GM19395 (cell line): ENCODE results near the gene CALN1.
"Not testable (repeated sequence)": the region's sequence is repeated elsewhere in the genome, so short reads cannot be mapped to it uniquely, and the experiment has no call there.

Experiments used
- ATAC-seq: cut with Tn5 transposase; IDR thresholded peaks from one replicate; pipeline ENCODE4 v1.9.1; 2021; ENCODE audit warnings: mild to moderate bottlenecking, moderate library complexity; ENCODE audit not compliant: unreplicated experiment

CALN1 gene

DNA sequence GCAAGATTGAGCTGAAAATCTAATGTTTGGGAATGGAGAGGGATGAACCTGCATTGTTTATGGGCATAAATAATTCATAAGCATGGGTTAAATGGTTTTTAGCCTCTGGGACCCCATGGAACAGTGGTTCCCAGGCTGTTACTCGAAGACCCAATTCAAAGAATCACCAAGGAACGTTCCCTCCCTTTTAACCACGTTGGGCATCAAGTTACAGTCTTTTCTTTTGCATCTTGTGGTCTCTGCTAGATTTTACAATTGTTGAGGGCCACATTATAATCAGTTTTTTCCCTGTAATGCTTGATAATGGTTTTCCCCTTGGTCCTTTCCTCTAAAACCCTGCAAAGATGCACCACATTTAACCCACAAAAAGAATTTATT is 2.5 kb downstream of the CALN1 start:
- ATAC-seq = no peak

DNA sequence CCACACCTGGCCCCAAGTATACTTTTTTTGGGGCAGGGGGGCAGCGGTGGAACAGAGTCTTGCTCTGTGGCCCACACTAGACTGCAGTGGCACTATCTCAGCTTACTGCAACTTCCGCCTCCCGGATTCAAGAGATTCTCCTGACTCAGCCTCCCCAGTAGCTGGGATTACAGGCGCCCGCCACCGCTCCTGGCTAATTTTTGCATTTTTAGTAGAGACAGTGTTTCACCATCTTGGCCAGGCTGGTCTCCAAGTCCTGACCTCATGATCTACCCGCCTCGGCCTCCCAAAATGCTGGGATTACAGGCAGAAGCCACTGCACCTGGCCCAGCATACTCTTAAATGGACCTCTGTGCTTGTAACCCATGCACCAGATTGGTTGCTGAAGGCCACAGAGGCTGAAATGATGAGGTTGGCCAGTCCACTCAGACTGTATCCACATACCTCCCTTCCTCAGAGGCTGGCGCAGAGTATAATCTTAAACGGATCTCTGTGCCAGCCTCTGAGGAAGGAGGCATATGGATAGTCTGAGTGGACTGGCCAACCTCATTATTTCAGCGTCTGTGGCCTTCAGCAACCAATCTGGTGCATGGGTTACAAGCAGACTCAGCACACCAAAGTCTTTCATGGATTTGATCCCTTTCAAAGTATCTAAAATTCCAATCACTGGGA is 3.0 kb downstream of the CALN1 start:
- no peak for ATAC-seq

GRCh38 chr7:72406820-72407403 is 5.2 kb downstream of the CALN1 start:
- ATAC-seq = no peak

GRCh38 chr7:72405871-72406270 is 6.3 kb downstream of the CALN1 start:
- no peak for ATAC-seq

GRCh38 chr7:72405418-72405817 is 6.7 kb downstream of the CALN1 start:
- ATAC-seq = no peak

- no peak for ATAC-seq
Measured at GRCh38 chr7:72404743-72405142, 7.4 kb downstream of the CALN1 start.

DNA sequence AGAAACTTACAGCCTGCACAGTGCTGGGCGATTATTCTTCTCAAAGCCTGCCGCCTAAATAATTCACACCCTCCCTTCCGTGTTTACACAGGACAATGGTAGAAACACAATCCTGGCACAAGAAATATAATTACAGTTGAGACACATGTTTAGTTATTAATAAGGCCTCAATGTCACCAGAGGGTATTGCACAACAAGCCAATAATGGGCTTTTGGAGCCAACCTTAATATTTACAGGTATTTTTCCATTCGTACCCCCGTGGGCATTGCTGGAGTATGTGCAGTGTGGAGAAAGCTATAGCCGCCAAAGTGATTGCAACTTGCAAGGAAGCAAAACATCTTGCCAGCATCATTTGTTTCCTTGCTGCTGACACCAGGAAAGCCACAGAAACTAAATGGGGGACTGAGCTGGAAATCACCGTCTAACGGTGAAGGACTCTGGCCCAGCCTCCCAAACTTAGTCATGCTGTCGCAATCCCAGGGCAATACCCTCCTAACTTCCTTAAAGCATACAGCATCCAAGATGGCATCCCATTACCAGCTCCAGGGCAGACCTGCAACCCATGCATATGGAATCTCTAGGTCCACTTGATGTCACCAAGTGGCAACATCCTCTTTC is 8.6 kb downstream of the CALN1 start:
- no peak for ATAC-seq

GRCh38 chr7:72394016-72394415 is 18.1 kb downstream of the CALN1 start:
- no peak for ATAC-seq

DNA sequence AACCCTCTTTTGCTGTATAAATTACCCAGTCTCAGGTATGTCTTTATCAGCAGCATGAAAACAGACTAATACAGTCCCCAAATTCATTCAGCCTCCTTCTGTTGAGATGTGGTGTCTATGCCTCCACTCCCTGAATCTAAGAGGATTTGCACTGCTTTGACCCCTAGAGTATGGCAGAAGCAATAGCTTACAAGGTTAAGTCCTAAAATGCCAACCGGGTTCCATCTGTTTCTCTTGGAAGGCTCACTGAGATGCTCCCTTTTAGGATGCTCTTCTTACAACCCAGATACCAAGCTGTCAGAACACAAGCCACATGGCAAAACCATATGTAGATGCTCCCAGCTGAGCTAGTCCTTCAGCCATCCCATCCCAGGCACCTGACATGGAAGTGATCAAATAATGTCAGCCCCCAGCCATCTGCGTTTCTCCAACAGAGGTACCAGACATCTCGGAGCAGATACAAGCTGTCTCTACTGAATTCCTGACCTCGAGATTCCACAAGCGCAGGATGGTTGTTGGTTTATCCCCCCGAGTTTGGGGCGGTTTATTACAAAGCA is 20.2 kb downstream of the CALN1 start:
- no peak for ATAC-seq

- ATAC-seq = no peak
Measured at GRCh38 chr7:72386118-72386517, 26.0 kb downstream of the CALN1 start.

DNA sequence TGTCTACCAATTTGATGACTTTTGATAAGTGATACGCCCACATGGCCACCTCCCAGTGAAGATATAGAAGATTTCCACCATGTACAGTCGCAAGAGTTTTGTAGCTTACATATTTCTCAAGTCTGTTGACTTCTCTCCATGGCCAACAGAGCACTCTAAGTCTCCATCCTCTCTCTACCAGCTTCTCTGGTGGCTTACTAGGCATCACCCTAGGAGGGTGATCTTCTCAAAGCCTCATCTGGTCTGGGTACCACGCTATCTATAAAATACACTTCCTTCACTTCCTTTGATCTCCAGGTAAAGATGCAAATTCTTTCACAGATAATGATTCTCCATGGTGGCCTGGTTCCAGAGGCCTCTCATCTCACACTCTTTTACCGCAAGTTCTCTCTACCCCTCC is 49.9 kb downstream of the CALN1 start:
- ATAC-seq = no peak

- no peak for ATAC-seq
Measured at GRCh38 chr7:72345208-72345727, 66.9 kb downstream of the CALN1 start.

DNA sequence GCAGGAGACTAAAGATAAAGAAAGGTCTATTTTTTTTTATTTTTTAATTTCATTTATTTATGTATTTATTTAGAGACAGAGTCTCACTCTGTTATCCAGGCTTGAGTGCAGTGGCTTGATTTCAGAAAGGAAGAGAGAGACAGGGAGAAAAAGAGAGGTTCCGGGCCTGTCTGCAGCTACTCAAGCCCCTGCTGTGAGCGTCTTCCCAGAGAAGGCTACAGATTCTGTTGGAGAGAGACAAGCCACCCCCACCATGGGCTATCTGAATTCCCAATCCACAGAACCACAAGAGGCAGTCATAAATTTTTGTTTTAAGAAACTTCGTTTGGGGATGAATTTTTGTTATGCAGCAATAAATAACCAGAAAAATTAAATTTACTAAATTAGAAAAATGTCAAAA is 68.1 kb downstream of the CALN1 start:
- no peak for ATAC-seq

GRCh38 chr7:72343354-72343753 is 68.8 kb downstream of the CALN1 start:
- not testable (repeated sequence) for ATAC-seq

DNA sequence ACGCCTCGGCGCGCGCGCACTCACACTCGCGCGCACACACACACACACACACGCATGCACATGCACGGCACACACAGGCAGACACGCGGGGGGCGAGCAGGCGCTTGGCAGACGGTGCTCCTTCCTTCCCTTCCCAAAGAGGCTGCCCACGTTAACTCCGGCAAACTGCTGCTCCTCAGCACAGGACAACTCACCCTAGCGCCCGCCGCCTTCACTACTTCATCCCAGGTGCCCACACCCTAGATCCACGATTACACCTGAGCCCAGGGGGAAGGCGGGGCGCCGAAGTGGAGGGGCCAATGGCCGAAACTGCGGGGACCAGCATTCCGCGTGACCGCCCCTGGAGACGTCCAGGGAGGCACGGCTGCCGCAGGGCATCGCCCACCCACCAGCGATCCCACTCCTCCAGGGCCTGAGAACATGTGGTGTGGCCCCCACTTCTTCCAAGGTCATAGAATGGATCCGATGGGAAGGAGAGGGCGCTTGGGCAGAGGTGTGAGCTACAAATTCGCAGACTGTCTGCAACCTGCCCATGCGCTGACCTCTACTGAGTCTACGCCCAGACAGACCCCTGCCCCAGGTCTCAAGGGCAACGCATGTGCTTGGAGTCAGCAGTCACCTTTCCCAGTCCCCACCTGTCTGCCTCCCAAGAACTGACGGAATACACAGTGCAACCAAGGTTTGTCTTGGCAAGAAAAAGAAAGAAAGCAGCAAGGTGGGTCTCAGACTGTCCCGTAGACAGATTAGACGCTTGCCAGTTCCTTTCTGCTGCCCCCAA is 74.6 kb downstream of the CALN1 start:
- ATAC-seq = no peak

DNA sequence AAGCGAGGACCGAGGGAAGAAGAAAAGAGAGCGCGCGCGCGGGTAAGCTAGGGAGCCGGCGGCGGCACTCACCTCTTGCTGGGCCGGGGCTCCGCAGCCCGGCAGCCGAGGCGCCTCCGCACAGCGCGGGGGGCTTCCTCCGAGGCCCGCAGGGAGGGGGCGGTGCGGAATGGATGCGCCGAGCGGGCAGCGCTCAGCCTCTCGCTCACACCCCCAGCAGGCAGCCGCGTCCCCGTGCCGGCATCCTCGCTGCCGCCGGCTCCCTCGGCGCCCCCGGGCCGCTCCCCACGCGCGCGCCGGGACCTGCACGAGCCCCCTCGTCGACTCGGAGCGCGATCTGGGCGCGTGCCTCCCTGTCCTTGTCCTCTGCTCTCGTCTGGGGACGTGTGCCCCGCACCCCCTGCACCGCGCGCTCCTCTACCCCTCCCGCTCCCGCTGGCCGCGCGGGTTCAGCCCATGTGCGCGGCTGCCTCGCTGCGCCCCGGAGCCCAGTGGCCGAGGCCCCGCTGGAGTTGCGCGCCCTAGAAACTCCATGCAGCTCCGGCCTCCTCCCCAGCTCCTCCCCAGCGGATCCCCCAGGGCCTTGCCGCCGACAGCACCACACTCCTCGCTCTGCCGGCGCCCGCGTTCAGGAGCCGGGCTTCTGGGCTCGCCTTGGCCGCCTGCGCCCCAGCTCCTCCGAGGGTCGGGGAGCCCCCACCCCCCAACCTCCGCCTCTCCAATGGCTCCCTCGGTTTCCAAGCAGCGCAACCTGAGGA is 75.3 kb downstream of the CALN1 start:
- no peak for ATAC-seq

DNA sequence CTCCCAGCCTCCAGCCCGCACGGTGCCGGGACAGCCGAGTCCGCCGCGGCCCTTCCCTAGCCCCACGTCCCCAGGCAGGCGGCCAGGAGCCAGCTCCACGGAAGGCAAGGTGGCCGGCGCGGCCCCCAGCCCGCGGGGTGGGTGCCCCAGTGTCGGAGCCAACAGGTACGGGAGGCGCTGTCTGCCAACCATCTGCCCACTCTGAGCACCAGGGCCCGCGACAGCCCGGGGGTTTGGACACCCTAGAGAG is 75.8 kb downstream of the CALN1 start:
- no peak for ATAC-seq

DNA sequence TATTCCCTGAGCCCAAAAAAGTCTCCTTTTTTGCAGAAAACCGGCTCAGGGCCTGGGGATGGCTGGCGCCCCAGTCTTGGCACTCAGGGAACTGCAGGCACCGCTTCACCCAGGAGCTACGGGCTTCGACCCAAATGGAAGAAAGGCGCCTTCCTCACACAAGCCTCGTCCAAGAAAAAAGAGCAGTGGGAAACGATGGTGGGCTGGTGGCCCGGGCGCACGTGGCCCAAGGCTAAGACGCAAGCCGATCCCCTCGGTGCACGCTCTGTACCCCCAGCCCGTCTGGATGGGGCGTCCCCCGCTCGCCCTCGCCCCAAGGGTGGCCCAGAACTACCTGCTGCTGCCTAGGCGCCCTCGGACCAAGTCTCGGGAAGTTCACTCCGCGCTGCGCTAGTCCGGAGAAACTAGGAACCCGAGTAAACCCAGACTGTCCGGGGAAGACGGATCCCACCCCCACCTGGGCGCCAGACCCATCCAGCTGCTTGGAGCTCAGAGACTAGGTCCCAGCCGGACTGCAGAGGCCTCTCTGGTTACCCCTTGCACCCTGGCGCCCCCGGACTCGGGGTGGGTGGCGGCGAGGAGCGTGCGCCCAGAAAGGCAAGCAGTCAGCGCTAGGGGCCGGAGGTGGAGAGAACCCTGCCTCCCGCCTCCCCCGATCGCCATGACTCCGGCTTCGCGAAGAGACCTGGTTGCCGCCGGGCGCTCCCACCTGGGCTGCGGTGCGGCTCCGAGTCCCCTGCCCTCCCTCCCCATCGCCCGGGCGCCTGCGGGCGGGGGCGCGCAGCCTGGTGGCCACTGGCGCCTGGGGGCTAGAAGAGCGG is 76.4 kb downstream of the CALN1 start:
- ATAC-seq = no peak

DNA sequence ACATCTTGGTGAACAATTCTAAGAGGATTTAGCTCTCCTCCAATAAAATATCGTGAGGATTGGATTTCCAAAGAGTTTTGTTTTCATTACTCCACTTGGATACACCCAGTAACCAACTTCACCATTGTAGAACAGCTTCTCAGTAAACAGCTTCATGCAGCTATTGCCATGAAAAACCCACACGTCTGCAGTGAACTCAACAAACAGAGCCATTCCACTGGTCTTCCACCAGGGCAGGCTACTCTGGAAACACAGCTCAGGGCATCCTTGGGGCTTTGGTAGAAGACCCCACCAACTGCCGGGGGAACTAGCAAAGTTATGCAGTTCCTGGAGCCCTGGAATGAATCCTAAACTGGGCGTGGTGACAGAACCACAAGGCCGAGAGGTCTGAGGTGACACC is 77.4 kb downstream of the CALN1 start:
- no peak for ATAC-seq

- ATAC-seq = no peak
Measured at GRCh38 chr7:72334066-72334465, 78.1 kb downstream of the CALN1 start.
